ENCODE results near the gene TLK1. TPM values are rescaled to one million over a fixed set of nuclear protein-coding genes. Genes with fewer than 3 reads are reported as not detected.

Gene TLK1
- polyA plus RNA-seq, 1 donor from 2014 or later = 33.1 TPM

DNA sequence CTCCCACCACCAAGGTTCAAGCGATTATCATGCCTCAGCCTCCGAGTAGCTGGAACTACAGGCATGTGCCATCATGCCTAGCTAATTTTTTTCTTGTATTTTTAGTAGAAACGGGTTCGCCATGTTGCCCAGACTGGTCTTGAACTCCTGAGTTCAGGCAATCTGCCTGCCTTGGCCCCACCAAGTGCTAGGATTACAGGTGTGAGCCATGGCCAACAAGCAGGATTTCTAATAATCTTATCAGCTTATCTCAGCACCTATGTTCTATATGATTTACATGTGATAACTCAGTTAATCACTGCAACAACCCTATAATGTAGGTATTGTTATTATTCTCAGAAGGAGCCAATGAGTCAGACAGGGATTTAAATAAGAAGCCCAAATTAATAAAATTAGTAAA, 151.3 kb downstream of the TLK1 start:
- no peak for TF ChIP-seq REST (IDR thresholded peaks at IDR 0.05; ENCODE audit: borderline replicate concordance)
- no peak for TF ChIP-seq MXI1 (conservative IDR thresholded peaks at IDR 0.05; ENCODE audit: poor library complexity, severe bottlenecking)
- TF ChIP-seq POLR2AphosphoS5 (IDR thresholded peaks at IDR 0.05) = no peak
- TF ChIP-seq EP300 (conservative IDR thresholded peaks at IDR 0.05; ENCODE audit: poor library complexity, severe bottlenecking) = no peak
- H3K27me3 ChIP-seq (ENCODE audit: insufficient read depth, low read depth, low read length) = no peaks in the 10 kb centered on the region
- no peaks in the 10 kb centered on the region for H3F3A ChIP-seq (ENCODE audit: insufficient read depth, low read length, poor library complexity, severe bottlenecking)
- no peak overlapping the region for H3K9ac ChIP-seq (ENCODE audit: low read length)
- no peak overlapping the region for H3K4me2 ChIP-seq (ENCODE audit: low read length)
- H3K9me2 ChIP-seq (ENCODE audit: insufficient read depth, low read length) = no peaks in the 10 kb centered on the region
- H3K9me3 ChIP-seq (ENCODE audit: low read length) = no peaks in the 10 kb centered on the region
- H2AFZ ChIP-seq (ENCODE audit: low read depth, low read length) = no peak overlapping the region
- H4K20me1 ChIP-seq (ENCODE audit: insufficient read depth) = no peaks in the 10 kb centered on the region
- no peak overlapping the region for H3K27ac ChIP-seq (ENCODE audit: low read length)
- no peak overlapping the region for H3K4me3 ChIP-seq (ENCODE audit: low read length)
- no peaks in the 10 kb centered on the region for H3K36me3 ChIP-seq (ENCODE audit: insufficient read depth, low read length)
- H3K79me2 ChIP-seq (replicated peaks; ENCODE audit: insufficient read depth, low read length) = no peaks in the 10 kb centered on the region

- Histone ChIP-seq H3K4me3 (ENCODE audit: low read length) (no peak overlapping the region), H2AFZ (ENCODE audit: low read depth, low read length) (no peak overlapping the region), H4K20me1 (ENCODE audit: insufficient read depth) (no peaks in the 10 kb centered on the region), H3K9ac (ENCODE audit: low read length) (no peak overlapping the region), H3K27me3 (ENCODE audit: insufficient read depth, low read depth, low read length) (no peaks in the 10 kb centered on the region), H3K79me2 (replicated peaks; ENCODE audit: insufficient read depth, low read length) (no peaks in the 10 kb centered on the region), H3K9me2 (ENCODE audit: insufficient read depth, low read length) (no peaks in the 10 kb centered on the region), H3F3A (ENCODE audit: insufficient read depth, low read length, poor library complexity, severe bottlenecking) (no peaks in the 10 kb centered on the region), H3K4me2 (ENCODE audit: low read length) (no peak overlapping the region), H3K9me3 (ENCODE audit: low read length) (no peaks in the 10 kb centered on the region), H3K27ac (ENCODE audit: low read length) (no peak overlapping the region), H3K36me3 (ENCODE audit: insufficient read depth, low read length) (no peaks in the 10 kb centered on the region)
- TF ChIP-seq POLR2AphosphoS5 (IDR thresholded peaks at IDR 0.05) (no peak), SMC3 (conservative IDR thresholded peaks at IDR 0.05; ENCODE audit: poor library complexity) (no peak), EZH2 (IDR thresholded peaks at IDR 0.05; ENCODE audit: borderline replicate concordance, insufficient read depth, low read length, poor library complexity, severe bottlenecking) (no peak), RAD21 (conservative IDR thresholded peaks at IDR 0.05) (no peak), CTCF (IDR thresholded peaks at IDR 0.05; ENCODE audit: poor library complexity, severe bottlenecking) (no peak), MXI1 (conservative IDR thresholded peaks at IDR 0.05; ENCODE audit: poor library complexity, severe bottlenecking) (no peak), EP300 (conservative IDR thresholded peaks at IDR 0.05; ENCODE audit: poor library complexity, severe bottlenecking) (no peak), TAF1 (IDR thresholded peaks at IDR 0.05; ENCODE audit: low read depth) (no peak), REST (IDR thresholded peaks at IDR 0.05; ENCODE audit: borderline replicate concordance) (no peak)
Observed at GRCh38 chr2:171008550-171009205, 152.0 kb downstream of the TLK1 start.

Measured in neural cell (in vitro differentiated cells).